NCI-H2107 treated with DMSO at 0.1 percent for 48 hours (cell line): Measurements from ENCODE around the gene PBX3.
A peak's percentile ranks its signal among the peaks of the same experiment; 100 is the strongest.

Experiments
- DNase-seq: peaks from one replicate; lab custom pipeline; 2025; ENCODE audit not compliant: unreplicated experiment; lab: John Stamatoyannopoulos, UW

Gene PBX3

DNA sequence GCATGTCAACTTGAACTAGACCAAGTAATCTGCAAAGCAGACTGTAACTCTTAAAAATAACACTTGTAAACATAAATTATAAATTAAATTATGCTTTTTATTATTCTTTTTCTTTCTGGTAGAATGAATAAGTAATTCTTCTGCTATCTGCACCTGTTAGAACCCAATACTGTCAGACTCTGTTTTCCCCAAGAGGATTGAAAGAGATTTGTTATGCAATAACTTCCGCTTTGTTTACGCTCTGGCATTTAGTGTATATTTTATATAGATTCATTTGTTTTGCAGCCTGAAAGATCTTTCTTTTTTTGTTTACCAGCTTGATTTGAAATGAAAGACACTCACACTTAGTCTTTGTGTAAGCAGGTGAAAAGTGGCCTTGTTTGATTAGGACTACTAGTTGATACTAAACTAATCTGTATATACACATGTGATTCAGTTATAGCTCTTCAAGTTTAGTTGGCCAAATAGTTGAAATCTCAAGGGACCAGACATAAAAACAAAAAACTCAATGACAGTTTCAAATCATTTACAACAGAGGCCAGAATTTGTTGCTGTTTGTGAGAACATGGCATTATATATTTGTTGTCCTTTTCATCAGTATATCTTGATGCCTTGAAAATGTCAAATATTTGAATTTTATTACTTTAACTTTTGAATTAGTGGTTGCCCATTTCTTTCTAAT lies 155.8 kb downstream of the PBX3 start:
- peak; percentile 35 for DNase-seq

DNA sequence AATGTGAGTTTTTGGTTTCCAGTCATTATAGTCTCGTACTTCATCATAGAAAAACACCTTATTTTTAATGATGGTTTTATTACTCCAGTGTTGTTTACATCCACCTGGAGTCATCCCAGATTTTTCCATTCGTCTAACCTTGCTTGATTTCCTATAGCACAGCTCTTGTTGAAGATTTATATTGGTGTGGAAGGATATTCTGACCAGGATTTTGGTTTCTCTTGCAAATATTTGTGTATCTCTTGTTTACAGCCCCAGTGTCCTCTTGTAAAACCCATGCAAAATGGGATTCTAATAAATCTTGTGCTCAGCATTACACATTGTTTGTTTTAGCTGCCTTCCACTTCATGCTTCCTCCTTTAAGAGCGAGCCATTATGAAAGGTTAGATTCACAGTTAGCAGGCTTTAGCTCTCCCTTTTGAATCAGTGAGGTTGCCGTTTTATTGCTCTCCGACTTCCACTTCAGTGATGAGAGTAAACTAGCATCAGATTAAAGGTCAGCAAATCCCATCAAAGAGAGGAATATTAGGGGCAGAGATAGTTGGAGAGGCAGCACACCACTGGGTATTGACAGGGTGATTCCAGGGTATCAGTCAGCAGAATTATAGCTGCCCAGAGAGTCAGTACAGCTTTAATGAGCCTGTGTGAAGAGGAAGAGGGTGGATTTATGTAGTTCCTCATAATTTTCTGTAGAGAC lies 157.1 kb downstream of the PBX3 start:
- DNase-seq = peak; percentile 66

DNA sequence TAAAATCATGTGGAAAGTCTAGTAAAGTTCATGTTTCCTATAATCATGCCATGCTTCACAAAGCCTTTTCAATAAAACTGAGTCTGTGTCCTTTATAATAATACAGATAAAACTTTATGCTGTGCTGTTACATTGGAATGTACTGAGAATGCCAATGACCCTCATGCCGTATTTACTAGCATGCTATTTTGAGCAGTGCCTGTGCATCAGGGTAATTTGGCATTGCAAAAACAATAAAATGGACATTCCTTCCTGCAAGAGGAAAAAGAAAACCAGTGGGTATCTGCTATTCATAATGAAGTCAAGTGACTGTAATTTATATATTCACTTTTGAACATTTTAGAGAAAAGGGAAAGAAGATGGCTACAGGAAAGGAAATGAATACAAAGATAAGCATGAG lies 159.0 kb downstream of the PBX3 start:
- DNase-seq = no peak

DNA sequence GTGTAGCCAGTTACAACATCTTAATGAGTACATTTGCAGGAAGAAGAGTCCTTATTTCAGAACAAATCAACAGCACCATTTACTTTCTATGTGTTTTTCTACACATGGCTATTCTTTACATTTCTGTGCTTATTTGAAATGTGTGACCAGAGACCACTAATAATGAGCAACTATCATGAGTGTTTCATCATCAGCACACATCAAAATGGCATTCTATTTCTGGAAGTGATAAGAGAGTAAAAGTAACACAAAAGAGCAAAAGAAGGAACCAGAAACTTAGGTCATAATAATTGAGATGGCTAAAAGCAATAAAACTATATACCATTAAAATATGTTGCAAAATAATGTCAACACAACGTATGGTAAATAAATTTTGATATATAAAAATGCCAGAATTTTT lies 159.7 kb downstream of the PBX3 start:
- DNase-seq = no peak

DNA sequence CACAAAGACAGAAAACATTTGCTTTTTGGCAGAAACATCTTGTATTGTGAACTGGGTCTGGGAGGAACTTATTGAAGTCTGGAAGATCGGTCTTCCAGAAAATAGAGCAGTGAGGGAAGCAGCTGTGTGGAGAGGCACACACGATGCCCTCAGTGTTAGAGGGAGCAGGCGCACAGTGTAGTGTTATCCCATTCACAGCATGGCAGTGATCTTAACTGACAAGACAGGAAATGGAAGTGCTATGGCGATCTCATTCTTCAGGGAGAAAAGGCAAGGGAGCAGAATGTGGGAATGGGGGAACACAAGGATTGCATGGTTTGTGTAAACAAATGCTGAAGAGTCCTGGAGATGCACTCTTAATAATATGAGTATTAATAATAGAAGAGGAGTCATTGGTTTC lies 161.0 kb downstream of the PBX3 start:
- no peak for DNase-seq

DNA sequence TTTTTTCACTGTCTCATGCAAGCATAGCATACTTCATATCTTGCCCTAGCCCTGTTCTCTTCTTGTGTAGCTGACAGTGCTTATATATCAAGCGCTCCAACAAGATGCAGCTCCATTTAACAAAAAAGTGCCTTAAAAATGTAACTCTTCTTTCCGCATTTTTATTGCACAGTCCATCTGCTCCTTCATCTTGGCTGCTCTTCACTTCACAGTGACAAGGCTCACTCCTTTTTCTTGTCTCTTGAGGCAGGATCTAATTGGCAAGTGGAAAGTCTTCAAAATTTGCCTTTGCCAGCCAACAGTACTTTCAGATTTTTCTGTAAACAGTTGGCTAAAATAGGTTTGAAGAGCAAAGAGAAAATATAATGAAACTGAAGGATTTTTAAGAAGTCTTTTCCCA lies 161.8 kb downstream of the PBX3 start:
- DNase-seq = no peak

DNA sequence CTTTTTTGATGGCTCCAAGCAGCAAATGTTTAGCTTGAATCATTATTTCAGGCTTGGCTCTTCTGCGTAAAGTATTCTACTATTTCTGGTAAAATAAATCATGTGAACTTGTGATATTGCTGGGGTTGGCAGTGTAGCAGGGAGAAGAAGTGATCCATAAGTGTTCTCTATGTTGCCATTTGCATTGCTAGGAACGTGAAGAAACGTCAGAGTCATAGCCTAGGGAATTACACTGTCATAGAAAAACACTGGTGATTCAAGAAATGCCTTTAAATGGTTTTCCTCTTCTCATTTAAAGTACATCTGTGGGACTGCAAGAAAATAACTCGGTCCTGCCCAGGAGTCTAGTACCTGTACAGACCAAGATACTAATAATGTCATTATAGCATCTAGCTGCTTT lies 162.3 kb downstream of the PBX3 start:
- no peak for DNase-seq

DNA sequence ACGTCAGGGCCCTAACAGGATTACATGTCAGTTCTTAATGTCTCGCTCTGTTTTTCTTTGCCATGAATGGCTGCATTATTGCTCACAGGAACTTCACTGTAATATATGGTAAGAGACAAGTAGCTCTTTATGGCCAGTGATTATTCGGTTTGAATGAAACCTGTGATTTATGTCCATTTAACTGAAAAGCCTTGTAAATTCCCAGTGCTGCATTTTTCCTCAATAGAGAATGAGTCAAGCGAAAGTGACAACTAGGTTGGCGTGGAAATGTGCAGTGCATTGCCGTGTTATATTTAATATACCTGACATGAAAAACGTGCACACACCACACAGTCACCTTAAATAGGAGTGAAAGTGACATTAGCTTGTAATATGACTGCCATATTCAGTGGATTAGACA lies 163.1 kb downstream of the PBX3 start:
- DNase-seq = no peak

DNA sequence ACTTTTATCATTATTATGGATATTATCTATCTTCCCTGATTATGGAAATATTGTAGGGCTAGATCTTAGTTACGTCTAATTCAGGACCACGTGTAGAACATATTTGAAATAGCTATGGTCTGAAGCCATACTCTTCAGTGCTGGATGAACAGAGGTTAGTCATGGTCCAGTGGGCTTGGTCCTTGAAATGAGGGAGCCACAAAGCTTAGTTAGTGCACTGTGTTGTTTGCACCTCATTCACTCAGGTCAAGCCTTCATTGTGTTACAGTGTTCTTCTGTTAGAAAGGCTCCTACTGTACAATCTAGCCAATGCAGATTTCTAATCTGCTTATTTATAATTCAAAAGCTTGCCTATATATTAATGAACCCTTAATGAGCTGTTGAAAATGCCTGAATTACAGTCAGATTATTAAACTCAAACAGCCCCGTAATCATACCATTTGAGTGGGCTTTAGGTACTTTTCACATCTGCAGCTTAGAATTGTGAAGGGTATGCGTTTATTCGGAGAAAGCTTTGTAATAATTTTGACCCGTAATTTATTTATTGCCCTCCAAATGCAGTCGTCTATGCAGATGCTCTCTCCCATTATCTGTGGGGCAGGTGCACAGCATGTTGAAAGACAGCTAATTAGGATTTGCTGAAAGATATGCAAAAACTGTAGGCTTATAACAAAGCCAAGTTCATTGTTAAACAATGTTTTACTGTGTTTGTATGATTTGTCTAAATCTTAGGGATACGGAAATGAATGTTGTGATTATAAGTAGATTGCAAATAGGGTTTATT lies 164.9 kb downstream of the PBX3 start:
- DNase-seq = no peak

DNA sequence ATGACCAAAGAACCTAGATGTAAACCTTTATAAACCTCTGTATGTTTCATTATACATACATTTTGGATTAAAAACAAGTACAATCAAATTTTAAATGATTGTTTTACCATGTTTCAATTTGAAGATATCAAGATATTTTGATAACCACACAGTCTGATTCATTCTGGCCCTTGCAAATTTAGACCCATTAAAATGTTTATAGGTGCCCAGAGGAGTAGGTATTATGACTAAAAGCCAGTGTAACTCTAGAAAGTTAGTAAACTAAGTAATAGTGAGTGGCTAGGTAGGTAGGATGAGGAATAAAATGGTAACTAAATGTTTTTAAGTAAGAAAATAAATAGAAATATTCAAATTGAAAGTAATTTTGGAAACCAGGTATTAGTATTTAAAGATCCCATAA lies 165.5 kb downstream of the PBX3 start:
- no peak for DNase-seq

DNA sequence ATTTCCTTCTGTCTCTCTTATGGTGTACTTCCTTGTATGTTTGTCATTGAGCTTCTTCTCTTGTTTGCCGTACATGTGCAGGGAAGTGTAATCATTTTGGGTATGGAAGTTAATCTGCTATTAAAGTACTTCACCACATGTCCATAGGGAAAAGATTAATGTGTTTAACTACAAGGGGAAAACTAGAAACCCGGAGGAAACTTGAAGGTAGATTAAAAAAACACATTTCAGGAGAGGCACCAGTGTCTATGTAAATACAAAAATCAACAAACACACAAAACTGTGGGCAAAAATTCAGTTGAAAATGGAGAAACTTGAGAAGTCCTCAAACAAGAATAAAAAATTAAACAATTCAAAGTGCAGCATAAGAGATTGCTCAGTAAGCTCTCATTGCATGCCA lies 166.4 kb downstream of the PBX3 start:
- DNase-seq = no peak

DNA sequence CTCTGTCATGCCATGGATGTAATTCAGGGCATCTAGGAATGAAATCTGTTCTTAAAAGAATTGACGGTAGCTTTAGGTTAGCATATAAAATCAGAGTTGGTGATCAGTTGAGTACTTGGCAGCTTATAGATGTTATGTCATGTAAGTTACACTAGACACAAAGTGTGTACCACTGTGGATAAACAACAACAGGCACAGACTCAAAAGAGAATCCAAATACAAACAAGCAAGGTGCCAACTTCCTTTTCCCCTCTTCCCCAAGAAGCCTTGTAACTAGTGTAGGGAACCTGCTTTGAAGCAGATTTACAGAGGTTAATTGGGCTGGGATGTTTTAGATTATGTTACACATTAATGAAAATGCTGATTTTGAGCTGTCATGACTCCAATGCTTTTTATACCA lies 167.2 kb downstream of the PBX3 start:
- no peak for DNase-seq

DNA sequence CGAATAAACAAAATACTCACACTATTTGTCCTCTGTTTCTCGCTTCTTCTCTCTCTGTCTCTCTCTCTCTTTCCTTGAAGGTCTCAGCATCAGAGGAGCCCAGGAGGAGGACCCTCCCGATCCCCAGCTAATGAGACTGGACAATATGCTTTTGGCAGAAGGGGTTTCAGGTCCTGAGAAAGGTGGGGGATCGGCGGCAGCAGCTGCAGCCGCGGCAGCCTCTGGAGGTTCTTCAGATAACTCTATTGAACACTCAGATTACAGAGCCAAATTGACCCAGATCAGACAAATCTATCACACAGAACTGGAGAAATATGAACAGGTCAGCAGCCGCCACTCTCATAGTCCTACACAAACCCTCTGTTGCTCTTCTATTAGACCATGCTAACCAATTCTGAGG lies 168.4 kb downstream of the PBX3 start:
- DNase-seq = no peak

DNA sequence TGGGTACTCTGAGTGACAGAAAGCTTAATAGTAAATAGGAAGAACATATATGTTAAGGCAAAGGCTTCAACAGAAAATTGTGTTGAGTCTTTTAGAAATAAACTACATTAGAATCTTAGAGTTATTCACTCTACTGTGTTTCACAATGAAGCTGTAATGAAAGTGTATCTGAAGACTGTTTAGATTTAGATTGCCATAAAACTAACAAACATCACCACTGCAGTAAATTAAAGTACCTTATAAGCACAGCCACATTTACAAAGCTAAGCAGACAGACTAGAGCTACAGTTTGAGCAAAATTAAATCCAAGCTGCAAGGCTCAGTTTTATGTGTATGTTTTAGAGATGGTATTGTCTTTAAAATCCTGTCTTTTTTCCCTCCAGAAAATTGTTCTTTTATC lies 172.4 kb downstream of the PBX3 start:
- no peak for DNase-seq

DNA sequence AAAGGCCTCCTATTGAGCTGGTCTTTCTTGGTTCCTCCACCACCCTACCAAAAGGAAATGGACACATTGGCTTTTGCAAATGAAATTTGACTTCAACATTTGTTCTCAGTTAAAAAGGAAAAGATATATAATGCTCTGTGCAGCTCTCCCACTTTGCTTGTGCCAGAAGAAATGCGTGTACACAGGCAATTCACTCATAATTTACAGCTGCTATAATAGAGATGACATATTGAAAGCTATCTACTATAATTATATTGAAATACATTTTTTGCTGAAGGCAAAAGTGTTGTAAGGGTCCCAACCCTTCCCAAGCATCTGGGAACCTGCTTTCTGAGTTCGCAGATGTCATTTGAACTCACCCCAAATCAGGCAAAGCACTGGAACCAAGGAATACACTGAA lies 173.2 kb downstream of the PBX3 start:
- no peak for DNase-seq

DNA sequence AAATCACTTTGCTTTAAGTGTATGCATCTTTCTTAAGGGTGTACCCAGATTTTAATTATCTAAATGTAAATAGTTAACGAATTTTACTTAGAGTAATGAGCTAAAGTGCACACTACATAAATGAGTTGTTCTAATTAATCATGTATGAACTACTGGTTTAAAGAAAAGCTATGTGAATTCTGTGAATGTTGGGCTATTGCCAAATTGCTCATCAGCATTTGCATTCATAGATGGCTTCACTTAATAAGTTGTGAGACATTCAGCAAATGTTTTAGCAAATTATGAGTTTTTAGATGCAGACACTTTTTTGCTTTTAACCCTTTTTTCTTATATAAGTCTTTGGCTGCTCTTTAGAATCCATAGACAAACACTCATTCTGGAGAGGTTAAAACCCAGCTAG lies 175.7 kb downstream of the PBX3 start:
- DNase-seq = no peak

DNA sequence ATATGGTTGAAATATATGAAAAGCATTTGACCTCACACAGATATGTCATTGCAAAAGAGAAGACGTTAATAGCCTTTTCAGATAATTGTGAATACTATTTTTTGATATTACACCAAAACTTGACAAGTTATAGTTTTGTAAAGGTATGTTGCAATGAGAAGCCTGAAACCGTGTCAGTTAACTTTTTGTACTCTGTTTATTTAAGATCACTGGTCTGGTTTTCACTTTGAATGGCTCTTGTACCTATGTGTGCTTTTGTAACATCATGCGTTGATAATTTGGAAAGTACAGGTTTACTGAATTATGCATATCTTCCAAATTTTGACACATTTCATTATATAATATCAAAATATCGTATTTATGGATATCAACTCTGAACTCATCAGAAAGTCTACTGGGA lies 177.2 kb downstream of the PBX3 start:
- DNase-seq = no peak

DNA sequence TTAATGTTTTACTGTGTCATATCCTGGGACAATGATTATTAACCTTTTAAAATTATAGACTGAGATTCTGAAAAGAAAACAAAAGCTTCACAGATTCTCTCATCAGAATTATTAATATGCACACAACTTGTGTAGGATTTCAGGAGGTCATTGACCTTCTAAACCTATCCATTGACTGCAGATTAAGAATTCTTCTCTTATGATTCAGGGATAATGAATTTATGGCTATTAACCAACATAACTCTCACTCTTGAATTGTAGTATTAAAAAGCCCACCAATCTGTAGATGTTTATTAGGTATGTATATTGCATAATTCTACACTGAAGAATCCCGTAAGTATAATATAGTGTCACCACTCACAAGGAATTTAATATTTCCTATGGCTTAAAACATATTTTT lies 179.8 kb downstream of the PBX3 start:
- DNase-seq = no peak

DNA sequence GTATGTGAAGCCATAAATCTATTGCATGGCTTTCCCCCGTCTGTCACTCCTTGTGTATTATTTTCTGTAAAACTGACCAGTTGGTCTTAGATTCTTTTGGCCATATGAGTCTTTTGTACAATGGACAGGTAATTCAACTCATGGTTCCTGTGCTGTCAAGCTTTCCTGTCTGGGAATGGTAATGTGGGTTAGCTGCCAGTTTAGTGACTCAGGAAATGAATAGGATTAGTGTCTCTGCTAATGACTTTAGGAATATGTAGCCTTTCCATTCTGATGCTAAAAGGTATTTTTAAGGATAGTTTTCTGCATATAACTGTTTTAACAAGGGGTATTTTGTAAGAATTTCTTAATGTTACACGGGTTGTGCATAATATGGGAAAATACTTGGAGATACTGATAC lies 182.7 kb downstream of the PBX3 start:
- no peak for DNase-seq

DNA sequence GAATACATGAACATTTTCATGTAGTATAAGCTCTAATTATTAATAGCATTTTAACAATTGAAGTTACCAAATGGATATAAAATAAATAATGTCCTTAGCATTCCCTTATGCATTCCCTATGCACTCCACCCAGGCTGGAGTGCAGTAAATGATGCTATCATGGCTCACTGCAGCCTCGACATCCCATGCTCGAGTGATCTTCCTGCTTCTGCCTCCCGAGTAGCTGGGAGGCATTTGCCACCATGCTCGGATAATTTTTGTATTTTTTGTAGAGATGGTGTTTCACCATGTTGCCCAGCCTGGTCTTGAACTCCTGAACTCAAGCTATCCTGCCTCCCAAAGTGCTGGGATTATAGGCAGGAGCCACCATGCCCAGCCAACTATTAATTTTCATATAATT lies 184.0 kb downstream of the PBX3 start:
- DNase-seq = no peak

DNA sequence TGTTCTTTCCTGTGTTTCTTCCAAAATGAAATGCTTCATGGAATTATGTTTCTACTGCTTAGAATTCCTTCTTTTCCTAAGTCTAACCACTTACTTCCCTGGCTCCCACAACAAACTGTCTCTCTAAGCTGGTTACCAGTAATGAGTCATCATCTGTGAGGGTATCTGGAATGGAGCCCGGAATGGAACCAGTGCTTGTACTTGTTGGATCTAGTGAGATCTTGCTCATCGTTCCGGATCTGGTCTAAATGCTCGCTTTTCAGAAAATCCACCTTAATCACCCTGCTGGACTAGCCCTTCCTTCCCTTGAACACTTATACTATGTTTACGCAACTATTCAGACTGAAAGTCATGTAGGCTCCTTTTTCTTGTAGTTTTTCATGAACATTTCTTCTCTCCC lies 184.8 kb downstream of the PBX3 start:
- no peak for DNase-seq

DNA sequence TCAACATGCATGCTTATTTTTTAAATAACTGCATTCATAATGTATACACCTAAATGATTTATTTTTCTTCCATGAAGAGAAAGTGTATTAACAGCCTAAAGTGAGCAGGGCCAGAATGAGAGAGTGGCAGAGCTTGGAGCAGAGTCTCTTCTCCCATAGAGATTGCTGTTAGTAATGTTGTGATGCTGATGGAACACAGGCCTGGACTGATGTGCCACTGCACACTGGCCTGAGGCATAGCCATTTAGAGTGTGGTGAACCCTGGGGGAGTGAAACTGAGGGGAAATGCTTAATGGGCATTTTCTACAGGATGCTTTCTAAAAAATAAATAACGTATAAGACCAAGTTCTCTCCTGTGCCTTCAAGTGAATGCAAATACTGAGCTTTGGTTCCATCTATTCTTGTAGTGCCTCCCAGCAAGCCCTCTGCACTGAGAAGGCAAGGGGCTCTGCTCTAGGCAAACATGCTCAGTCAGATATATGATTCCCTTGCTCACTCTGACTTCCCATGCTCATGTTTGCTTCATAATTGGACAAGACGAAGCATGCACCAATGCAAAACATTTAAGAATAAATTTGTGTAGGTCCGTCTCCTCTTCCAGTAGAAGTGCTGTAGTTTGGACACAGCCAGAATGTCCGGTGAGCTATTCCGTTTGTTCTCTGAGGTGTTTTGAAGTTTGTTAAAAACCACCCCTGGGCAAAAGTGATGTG lies 185.7 kb downstream of the PBX3 start:
- DNase-seq = no peak
